Naive thymus-derived CD8-positive, alpha-beta T cell (primary cell): ENCODE results near the gene MYO15B. TPM values are rescaled to one million over a fixed set of nuclear protein-coding genes. Genes with fewer than 3 reads are reported as not detected.
A peak's percentile ranks its signal among the peaks of the same experiment; 100 is the strongest.

Source experiments
- ATAC-seq, 2 donors: fragments of 150-1000 bp; cut with Tn5 transposase in 1 of 2; sonication (Bioruptor Pico), chemical (Tn5 transposase) in 1 of 2; 1 replicate in 1 of 2; 2 replicates in 1 of 2; pipeline ENCODE4 v1.10.0; 2021; ENCODE audit warnings: mild to moderate bottlenecking in 2 of 2, moderate library complexity in 2 of 2
- POLR2A ChIA-PET: fragments of 350-600 bp; sonication (Branson Sonifier 250); formaldehyde crosslinking; loops from one replicate; lab custom pipeline; 2021; ENCODE audit warnings: antibody characterized with exemption; lab: Charles Lee
- DNase-seq, 10 donors: peaks; one replicate each; pipeline versions ENCODE4 v3.0.0 to v3.0.0-alpha.2; 2020 to 2022
- H3K27ac Mint-ChIP-seq, 10 donors: one replicate each; pipeline ENCODE4 v1.8.0; 2020 to 2022; ENCODE audit warnings: mild to moderate bottlenecking in 10 of 10, mixed read lengths in 10 of 10, moderate library complexity in 4 of 10, inconsistent platforms in 1 of 10
- H3K27me3 Mint-ChIP-seq, 5 donors: one replicate each; pipeline ENCODE4 v1.8.0; 2021 to 2022; ENCODE audit warnings: mixed read lengths in 5 of 5
- H3K36me3 Mint-ChIP-seq, 3 donors: one replicate each; pipeline ENCODE4 v1.8.0; 2020 to 2022; ENCODE audit warnings: mixed read lengths in 3 of 3, mild to moderate bottlenecking in 2 of 3, inconsistent platforms in 1 of 3
- H3K4me1 Mint-ChIP-seq, 4 donors: one replicate each; pipeline ENCODE4 v1.8.0; 2021 to 2022; ENCODE audit warnings: mixed read lengths in 4 of 4
- H3K4me3 Mint-ChIP-seq, 10 donors: one replicate each; pipeline ENCODE4 v1.8.0; 2020 to 2022; ENCODE audit warnings: mild to moderate bottlenecking in 10 of 10, mixed read lengths in 10 of 10, moderate library complexity in 6 of 10, inconsistent platforms in 1 of 10
- H3K9me3 Mint-ChIP-seq, 9 donors: one replicate each; pipeline ENCODE4 v1.8.0; 2020 to 2022; ENCODE audit warnings: mixed read lengths in 9 of 9, mild to moderate bottlenecking in 3 of 9, inconsistent platforms in 1 of 9, moderate library complexity in 1 of 9
- polyA plus RNA-seq, 3 donors: library from polyadenylated mRNA; unstranded; fragments of 300-500 nt; fragmentation: Illumina TruSeq; gene quantifications; one replicate each; pipeline ENCODE4 v1.2.3, GENCODE V29; 2021
- total RNA-seq, 8 experiments: library from RNA in 2 of 8; stranded (reverse) in 2 of 8; gene quantifications; one replicate each; pipeline ENCODE4 v1.2.3 and lab custom pipeline; 2021 to 2026

The MYO15B gene
- total and polyA plus RNA-seq, 5 experiments from 2014 or later, result 1.9 to 418 (median 3.2) TPM

DNA sequence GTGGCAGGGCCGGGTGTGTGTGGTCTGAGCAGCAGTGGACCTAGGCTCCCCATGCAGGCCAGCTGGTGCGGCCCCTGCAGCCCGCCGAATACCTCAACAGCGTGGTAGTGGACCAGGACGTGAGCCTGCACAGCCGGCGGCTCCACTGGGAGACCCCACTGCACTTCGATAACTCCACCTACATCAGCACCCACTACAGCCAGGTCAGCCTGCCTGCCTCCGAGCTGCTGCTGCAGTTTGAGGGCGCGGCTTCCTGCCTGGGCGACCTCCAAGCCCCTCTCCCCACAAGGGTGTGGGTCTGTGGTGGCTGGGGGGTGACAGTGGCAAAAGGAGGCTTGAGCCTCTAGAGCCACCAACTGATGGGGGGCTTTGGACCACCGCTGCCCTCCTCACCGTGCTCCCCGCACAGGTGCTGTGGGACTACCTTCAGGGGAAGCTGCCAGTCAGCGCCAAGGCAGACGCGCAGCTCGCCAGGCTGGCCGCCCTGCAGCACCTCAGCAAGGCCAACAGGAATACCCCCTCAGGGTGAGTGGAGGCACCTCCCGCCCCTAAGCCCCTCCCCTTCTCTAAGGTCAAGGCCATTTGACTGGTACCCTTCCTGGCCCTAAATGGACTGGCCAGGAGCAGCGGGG lies 37.2 kb downstream of the MYO15B start:
- ATAC-seq (no peak), DNase-seq (no peak)
- no peak overlapping the region for H3K4me3 Mint-ChIP-seq
- no peaks in the 10 kb centered on the region for H3K27me3 Mint-ChIP-seq
- H3K9me3 Mint-ChIP-seq, result no peaks in the 10 kb centered on the region
- POLR2A ChIA-PET, result interaction anchor here (0.6 kb wide), 1 partner anchor 489 kb away, joined by 3 read pairs; no protein-coding TSS in a partner anchor
- peaks cover 0 to 3% (median 1%) of the 10 kb centered on the region in 4 donors for H3K4me1 Mint-ChIP-seq
- peaks cover 0 to 16% (median 0%) of the 10 kb centered on the region in 3 donors for H3K36me3 Mint-ChIP-seq
- H3K27ac Mint-ChIP-seq, result peak overlapping the region in 3 of 10 donors; percentile 24 to 62 (median 36)

GRCh38 chr17:75625813-75626486 lies 38.4 kb downstream of the MYO15B start:
- H3K27me3 Mint-ChIP-seq, result no peaks in the 10 kb centered on the region

DNA sequence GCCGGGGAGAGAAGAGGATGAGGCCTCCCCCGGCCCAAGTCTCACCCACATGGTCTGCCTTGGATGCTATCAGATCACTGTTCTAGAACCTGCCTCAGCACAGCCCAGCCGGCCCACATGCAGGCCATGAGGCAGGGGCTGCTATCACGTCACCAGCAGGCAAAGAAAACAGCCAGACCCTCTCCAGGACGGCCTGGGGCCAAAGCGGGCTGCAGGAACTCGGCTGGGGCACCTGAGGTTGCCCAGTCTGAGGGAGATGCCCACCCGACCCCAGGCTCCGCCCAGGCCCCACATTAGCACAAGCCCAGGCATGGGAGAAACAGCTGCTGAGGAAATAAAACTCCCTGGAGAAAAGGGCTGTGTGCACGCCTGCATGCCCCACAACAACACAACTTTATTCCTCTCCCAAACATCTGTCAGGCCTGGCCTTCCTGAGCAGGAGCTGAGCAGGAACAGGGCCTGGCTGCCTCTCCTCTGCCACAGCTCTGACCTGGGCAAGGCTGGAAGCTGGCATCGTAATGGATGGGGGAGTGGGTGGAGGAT lies 39.0 kb downstream of the MYO15B start:
- peaks cover 0 to 3% (median 1%) of the 10 kb centered on the region in 4 donors for H3K4me1 Mint-ChIP-seq
- H3K27me3 Mint-ChIP-seq, result no peaks in the 10 kb centered on the region
- H3K27ac Mint-ChIP-seq, result no peak overlapping the region
- no peaks in the 10 kb centered on the region for H3K9me3 Mint-ChIP-seq
- DNase-seq, result no peak
- no peak overlapping the region for H3K4me3 Mint-ChIP-seq
- POLR2A ChIA-PET, result no interaction called here
- no peak for ATAC-seq
- H3K36me3 Mint-ChIP-seq, result peaks cover 0 to 10% (median 0%) of the 10 kb centered on the region in 3 donors

More at GRCh38 chr17:75625813-75626486, 38.4 kb downstream of the MYO15B start:
- Mint-ChIP-seq H3K27ac (no peak overlapping the region), H3K4me3 (no peak overlapping the region), H3K36me3 (peaks cover 0 to 12% (median 0%) of the 10 kb centered on the region in 3 donors), H3K9me3 (no peaks in the 10 kb centered on the region), H3K4me1 (peaks cover 0 to 3% (median 1%) of the 10 kb centered on the region in 4 donors)
- ATAC-seq (peak; percentile 67 to 73), DNase-seq (peak in 1 of 10 donors; percentile 21)
- POLR2A ChIA-PET, result no interaction called here

GRCh38 chr17:75627094-75627493 lies 39.5 kb downstream of the MYO15B start:
- Mint-ChIP-seq H3K36me3 (peaks cover 0 to 7% (median 0%) of the 10 kb centered on the region in 3 donors), H3K4me1 (peaks cover 0 to 3% (median under 1%) of the 10 kb centered on the region in 4 donors), H3K9me3 (no peaks in the 10 kb centered on the region), H3K4me3 (no peak overlapping the region), H3K27ac (peak overlapping the region in 1 of 10 donors; percentile 11), H3K27me3 (no peaks in the 10 kb centered on the region)
- ATAC-seq, result no peak
- POLR2A ChIA-PET, result no interaction called here
- DNase-seq, result no peak

GRCh38 chr17:75628425-75628824 lies 40.8 kb downstream of the MYO15B start:
- Mint-ChIP-seq H3K27me3 (no peaks in the 10 kb centered on the region), H3K9me3 (no peaks in the 10 kb centered on the region)
- POLR2A ChIA-PET, result interaction anchor here (1.2 to 1.4 kb wide), 2 partner anchors 16 to 125 kb away, joined by 3 read pairs; no protein-coding TSS in a partner anchor

GRCh38 chr17:75629157-75629556 lies 41.6 kb downstream of the MYO15B start:
- ATAC-seq (no peak), DNase-seq (no peak)
- POLR2A ChIA-PET, result interaction anchor here (1.2 to 1.5 kb wide), 3 partner anchors 16 to 136 kb away, joined by 3 read pairs; partner anchors contain the start of gene GALK1
- Mint-ChIP-seq H3K36me3 (peaks cover 0 to 5% (median 0%) of the 10 kb centered on the region in 3 donors), H3K4me3 (no peak overlapping the region), H3K27me3 (no peaks in the 10 kb centered on the region), H3K4me1 (peaks cover 3 to 12% (median 5%) of the 10 kb centered on the region in 4 donors), H3K9me3 (no peaks in the 10 kb centered on the region), H3K27ac (peak overlapping the region in 1 of 10 donors; percentile 53)

More at GRCh38 chr17:75628425-75628824, 40.8 kb downstream of the MYO15B start:
- H3K27ac Mint-ChIP-seq, result peak overlapping the region in 1 of 10 donors; percentile 60
- ATAC-seq (no peak), DNase-seq (no peak)
- H3K36me3 Mint-ChIP-seq, result peaks cover 0 to 5% (median 0%) of the 10 kb centered on the region in 3 donors
- H3K4me3 Mint-ChIP-seq, result no peak overlapping the region
- H3K4me1 Mint-ChIP-seq, result peaks cover 0 to 7% (median 0%) of the 10 kb centered on the region in 4 donors

DNA sequence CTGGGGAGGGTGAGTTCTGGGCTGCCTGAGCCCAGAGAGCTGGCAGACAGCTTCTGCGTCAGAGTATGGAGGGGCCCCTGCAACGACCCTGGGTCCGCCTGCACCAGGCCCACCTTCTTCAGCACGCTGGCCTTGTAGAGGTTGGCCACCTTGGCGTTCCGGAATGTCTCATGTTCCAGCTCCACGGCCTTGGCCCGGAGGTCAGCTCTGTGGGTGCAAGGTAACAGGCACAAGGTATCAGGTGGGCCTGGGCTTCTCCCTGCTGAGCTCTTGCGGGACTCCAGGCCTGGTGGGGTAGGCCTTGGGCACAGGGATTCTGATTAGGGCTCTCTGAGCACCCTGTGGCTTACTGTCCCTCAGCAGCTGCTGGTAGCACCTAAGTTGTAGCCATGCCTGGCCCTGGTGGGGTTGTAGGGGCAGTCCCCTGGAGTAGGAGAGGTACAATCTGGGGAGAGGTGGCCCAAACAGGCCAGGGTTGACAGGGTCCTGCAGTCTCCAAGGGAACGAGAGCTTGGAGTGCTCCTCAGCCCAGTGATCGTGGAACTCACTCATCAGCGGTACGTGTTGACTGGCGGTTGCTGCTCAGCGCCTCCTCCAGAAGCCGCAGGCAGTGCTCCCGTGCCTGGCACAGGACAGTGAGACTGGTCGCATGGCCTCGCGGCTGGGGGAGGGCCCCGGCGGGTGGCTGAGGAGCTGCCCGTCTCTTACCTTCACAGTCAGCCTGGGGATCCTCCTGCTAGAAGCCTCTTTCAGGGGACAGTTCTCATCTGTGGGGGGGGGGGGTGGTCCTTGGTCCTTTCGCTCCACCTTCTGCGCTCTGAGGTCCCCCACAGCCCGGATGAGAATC lies 42.7 kb downstream of the MYO15B start:
- Mint-ChIP-seq H3K36me3 (peaks cover 0 to 2% (median 0%) of the 10 kb centered on the region in 3 donors), H3K27me3 (no peaks in the 10 kb centered on the region), H3K9me3 (no peaks in the 10 kb centered on the region), H3K4me3 (no peak overlapping the region), H3K4me1 (peaks cover 3 to 13% (median 5%) of the 10 kb centered on the region in 4 donors), H3K27ac (no peak overlapping the region)
- no peak for ATAC-seq
- POLR2A ChIA-PET, result interaction anchor here (0.6 to 1.5 kb wide), 2 partner anchors 135 to 705 kb away, joined by 3 to 5 read pairs; partner anchors contain the start of gene GALK1
- DNase-seq, result no peak

- POLR2A ChIA-PET, result interaction anchor here (2.7 kb wide), 1 partner anchor 118 kb away, joined by 11 read pairs; no protein-coding TSS in a partner anchor
- peaks cover 3 to 13% (median 6%) of the 10 kb centered on the region in 4 donors for H3K4me1 Mint-ChIP-seq
- H3K27ac Mint-ChIP-seq, result no peak overlapping the region
- H3K27me3 Mint-ChIP-seq, result no peaks in the 10 kb centered on the region
- no peak for DNase-seq
- H3K9me3 Mint-ChIP-seq, result no peaks in the 10 kb centered on the region
- no peak for ATAC-seq
- H3K4me3 Mint-ChIP-seq, result no peak overlapping the region
- peaks cover 0 to 1% (median 0%) of the 10 kb centered on the region in 3 donors for H3K36me3 Mint-ChIP-seq
Measured at GRCh38 chr17:75631353-75631752, 43.8 kb downstream of the MYO15B start.

DNA sequence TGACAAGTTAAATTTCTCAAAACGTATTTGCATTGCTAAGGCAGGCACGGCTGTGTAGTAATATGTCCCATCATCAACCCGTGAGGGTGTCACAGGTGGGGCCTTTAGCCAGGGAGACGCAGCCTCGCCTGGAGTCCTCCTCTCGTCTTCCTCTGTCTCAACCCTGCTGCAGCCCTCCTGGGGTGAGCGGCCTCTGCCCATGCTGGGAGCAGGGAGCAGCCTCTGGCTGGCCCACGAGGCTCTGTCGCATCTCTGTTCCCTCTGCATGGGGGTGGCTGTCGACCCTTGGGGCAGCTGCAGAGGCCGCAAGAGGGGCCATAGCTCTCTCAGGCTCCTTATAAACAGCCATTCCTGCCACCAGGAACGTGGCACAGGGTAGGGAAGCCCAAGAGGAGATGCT lies 44.8 kb downstream of the MYO15B start:
- no peaks in the 10 kb centered on the region for H3K36me3 Mint-ChIP-seq
- H3K9me3 Mint-ChIP-seq, result no peaks in the 10 kb centered on the region
- ATAC-seq (no peak), DNase-seq (no peak)
- POLR2A ChIA-PET, result interaction anchor here (0.6 to 2.7 kb wide), 11 partner anchors 11 to 1117 kb away, joined by 3 to 11 read pairs (median 5); partner anchors contain the start of gene WBP2
- H3K4me3 Mint-ChIP-seq, result no peak overlapping the region
- no peak overlapping the region for H3K27ac Mint-ChIP-seq
- peaks cover 3 to 13% (median 6%) of the 10 kb centered on the region in 4 donors for H3K4me1 Mint-ChIP-seq
- no peaks in the 10 kb centered on the region for H3K27me3 Mint-ChIP-seq

DNA sequence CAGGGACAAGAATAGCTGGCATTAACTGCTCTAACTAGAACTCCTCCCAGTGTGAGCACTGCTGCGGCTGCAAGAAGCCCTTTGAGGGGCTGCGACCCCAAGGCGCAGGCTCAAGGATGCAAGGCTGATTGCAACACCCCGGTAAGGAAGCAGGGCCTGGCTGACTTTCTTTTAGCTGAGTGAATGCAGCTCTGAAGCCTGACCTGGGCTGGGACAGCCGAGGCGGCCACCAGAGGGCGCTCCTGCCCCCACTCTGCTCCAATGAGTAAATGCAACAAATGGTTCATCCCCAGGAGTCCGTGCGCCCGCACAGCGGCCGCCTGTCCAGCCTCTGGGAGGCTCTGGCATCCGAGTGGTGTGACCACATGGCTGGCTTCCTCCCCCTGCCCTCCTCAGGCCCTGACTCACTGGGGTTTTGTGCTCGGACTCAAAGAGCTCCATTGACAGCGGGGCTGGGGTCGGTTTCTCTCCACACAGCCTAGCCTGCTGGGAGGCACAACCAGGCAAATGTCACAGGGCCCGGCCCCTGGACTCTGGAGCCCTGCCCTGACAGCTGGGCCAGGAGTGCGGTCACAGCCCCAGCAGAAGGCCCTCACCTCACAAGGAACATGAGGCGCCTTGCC lies 45.4 kb downstream of the MYO15B start, which contains the start of gene SMIM5:
Gene SMIM5, plus strand, starts transcription at position 572 of the 623 bp plus-strand sequence. CDS start 6,768 bp downstream, outside the sequence.
- Mint-ChIP-seq H3K27me3 (no peaks in the 10 kb centered on the region), H3K36me3 (no peaks in the 10 kb centered on the region), H3K4me1 (peaks cover 3 to 13% (median 6%) of the 10 kb centered on the region in 4 donors)

More for the DNA sequence above, 45.4 kb downstream of the MYO15B start, which contains the start of gene SMIM5:
- Mint-ChIP-seq H3K9me3 (no peaks in the 10 kb centered on the region), H3K27ac (peak within 1 kb of the TSS in 3 of 10 donors; percentile 38 to 86 (median 56)), H3K4me3 (no peak within 1 kb of the TSS)
- DNase-seq (peak; percentile 60 to 87 (median 80)), ATAC-seq (peak; percentile 88 to 90)
- POLR2A ChIA-PET, result interaction anchor here (0.6 to 2.7 kb wide), 14 partner anchors 12 to 1116 kb away, joined by 3 to 11 read pairs (median 4); partner anchors contain the start of gene WBP2
